NCI-H187 treated with DMSO at 0.1 percent for 48 hours (cell line): ENCODE results near the gene PPM1F.
"Not testable (repeated sequence)": the region's sequence is repeated elsewhere in the genome, so short reads cannot be mapped to it uniquely, and the experiment has no call there.

Experiments used
- DNase-seq: peaks from one replicate; lab custom pipeline; 2025; lab: John Stamatoyannopoulos, UW

The PPM1F gene

DNA sequence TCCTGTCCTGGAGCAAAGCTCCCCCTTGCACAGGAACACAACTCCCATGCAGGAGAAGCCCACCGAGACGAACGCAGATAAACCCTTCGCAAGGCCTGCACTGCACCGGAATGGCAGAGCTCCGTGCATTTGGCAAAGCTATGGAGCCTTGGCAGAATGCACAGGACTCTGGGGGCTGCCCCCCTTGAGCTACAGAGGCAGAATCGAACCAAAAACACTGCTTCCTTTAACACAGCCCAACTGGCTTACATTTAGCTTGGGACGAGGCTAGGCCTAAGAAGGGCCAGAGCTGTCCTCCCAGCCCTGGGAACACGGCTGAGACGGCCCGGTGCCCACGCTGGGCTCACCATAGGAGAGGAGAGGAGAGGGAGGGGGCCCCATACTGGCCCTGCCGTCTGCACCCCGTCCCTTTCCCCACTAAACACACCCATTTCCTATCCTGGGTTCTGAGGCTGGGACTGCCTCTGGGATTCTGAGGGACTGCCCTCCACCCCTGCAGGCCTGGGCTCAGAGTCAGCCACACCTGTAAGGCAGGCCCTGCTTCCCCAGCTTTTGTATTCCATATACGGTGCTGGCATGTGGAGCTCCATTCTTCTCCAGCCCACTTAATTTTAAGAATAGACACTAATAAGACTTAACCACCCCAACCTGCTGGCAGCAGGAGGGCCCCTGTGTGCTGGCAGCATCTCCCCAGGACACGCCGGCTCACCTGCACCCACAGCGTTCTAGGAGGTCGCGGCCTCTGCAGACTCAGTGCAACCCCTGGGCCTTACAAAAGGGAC lies 32.9 kb downstream of the PPM1F start:
- DNase-seq: no peak

GRCh38 chr22:21918466-21919185 lies 34.0 kb downstream of the PPM1F start:
- DNase-seq: no peak

DNA sequence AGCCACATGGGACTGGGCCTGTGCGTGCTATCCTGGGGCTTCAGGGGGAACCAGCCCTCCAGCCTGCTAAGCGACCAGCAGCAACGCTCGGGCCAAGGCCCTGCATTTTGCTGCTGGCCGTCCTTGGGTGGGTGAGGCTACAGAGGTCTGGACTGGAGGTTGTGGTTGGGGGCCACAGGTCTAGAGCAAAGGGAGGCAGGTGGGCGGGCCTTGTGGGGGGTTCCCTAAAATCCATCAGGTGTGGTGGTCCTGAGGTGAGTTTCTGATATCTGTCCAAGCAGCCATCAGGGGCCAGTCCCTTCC lies 34.7 kb downstream of the PPM1F start:
- DNase-seq: no peak

DNA sequence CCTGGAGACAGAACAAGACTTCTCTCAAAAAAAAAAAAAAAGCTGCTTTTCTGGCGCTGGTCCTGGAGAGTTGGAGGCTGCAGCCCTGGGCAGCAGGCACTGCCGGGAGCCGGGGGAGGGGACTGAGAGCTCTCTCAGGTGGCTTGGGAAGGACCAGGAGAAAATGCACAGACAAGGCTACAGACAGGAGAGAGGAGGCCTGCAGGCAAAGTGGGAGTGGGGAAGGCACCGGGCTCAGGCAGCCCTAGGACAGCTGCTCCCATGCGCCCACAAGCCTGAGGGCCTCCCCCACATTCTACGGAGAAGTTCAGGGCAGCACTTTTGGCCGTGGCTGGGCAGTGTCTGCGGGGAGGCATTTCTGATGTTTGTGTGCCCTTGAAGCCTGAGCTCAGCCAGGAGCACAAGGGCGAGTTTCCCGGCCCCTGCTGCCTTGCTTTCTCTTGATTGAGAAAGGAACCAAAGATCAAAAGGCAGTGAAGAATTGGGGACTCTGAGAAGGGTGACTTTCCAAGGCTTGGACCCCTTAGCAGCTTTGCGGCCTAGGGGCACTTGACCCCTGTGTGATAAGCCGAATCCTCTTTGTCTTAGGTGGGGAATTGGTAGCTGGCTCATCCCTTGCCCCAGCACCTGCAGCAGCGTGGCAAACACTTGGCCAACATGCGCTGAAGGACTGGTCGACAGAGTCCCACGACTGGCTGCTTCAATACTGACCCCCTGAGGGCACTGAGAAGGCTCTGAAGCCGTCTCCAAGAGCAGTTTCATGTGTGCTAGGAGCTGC lies 35.3 kb downstream of the PPM1F start:
- DNase-seq: no peak

GRCh38 chr22:21916309-21916918 lies 36.2 kb downstream of the PPM1F start:
- DNase-seq: no peak

- no peak for DNase-seq
These were observed 36.9 kb downstream of the PPM1F start for GRCh38 chr22:21915624-21916308.

DNA sequence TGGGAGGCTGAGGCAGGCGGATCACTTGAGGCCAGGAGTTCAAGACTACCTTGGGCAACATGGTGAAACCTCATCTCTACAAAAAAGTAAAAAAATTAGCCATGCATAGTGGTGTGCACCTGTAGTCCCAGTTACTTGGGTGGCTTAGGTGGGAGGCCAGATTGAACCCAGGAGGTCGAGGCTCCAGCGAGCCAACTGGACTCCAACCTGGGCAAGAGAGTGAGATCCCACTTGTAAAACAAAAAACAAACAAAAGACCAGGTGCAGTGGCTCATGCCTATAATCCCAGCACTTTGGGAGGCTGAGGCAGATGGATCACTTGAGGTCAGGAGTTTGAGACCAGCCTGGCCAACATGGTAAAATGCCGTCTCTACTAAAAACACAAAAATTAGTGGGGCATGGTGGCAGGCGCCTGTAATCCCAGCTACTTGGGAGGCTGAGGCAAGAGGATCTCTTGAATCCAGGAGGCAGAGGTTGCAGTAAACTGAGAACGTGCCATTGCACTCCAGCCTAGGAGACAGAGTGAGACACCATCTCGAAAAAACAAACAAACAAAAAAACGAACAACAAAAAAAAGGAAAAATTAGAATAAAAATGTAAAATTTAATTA lies 38.5 kb downstream of the PPM1F start:
- not testable (repeated sequence) for DNase-seq

GRCh38 chr22:21910367-21910766 lies 42.3 kb downstream of the PPM1F start:
- DNase-seq: not testable (repeated sequence)

DNA sequence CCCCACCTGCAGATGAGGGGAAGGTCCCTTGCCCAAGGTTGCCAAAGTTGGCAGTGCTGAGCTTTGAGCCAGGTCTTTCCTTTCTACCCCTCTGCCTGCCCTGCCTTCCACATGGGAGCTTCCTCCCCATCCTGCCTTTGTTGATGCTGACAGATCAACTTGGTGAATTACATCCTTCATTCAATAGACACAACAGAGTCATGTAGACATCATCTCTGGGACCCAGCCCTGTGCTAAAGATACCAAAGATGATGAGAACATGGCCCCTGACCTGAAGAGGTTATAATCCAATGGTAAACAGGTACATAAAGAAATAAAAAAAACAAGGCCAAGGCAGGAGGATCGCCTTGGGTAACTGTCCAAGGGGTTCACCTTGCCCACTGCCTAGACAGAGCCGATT lies 42.8 kb downstream of the PPM1F start:
- DNase-seq: no peak

DNA sequence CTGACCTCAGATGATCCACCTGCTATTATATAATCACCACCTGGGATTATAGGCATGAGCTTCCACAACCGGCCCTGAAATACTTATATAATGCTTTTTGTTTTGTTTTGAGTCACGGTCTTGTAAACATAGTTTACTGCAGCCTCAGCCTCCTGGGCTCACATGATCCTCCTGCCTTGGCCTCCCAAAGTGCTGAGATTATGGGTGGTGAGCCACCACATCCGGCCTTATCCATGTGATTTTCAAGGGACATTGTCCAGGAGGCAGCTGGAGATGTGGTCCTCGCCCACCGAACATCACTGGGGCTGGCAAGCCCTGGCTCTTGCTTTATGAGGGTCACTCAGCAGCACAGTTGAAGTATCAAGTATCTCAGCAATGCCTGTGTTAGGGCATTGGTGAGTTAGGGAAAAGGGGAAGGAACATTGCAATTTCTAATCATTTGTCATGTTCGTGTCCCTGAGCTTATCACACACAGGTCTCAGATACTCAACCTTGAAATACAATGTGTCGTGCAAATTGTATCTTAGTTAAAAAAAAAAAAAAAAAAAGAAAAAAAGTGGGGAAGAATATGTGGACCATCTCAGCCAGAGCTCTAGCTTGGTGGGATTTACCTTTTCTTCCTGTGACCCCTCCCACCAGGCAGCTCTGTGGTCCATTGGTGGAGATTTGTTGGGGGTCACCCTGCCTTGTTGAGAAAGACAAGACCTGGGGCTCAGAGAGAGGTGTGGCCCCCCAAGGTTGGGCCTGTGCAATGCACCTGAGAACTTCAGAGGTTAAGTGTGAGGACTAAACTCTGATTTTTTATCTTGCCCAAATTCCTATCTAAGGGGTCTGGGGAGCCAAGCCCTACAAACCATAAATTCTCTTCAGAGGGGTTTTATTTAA lies 44.8 kb downstream of the PPM1F start:
- no peak for DNase-seq

DNA sequence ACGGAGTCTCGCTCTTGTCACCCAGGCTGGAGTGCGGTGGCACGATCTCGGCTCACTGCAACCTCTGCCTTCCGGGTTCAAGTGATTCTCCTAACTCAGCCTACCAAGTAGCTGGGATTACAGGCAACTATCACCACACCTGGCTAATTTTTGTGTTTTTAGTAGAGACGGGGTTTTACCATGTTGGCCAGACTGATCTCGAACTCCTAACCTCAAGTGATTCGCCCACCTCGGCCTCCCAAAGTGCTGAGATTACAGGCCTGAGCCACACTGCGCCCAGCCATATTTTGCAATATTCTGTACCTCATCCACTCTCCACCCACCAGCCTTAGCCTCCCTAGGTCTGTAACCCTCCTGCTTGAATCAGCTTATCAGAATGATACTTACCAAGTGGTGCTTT lies 47.4 kb downstream of the PPM1F start:
- DNase-seq: not testable (repeated sequence)

- DNase-seq: no peak
These were observed 48.3 kb downstream of the PPM1F start for GRCh38 chr22:21904250-21904789.

GRCh38 chr22:21903283-21903682 lies 49.4 kb downstream of the PPM1F start:
- DNase-seq: no peak

DNA sequence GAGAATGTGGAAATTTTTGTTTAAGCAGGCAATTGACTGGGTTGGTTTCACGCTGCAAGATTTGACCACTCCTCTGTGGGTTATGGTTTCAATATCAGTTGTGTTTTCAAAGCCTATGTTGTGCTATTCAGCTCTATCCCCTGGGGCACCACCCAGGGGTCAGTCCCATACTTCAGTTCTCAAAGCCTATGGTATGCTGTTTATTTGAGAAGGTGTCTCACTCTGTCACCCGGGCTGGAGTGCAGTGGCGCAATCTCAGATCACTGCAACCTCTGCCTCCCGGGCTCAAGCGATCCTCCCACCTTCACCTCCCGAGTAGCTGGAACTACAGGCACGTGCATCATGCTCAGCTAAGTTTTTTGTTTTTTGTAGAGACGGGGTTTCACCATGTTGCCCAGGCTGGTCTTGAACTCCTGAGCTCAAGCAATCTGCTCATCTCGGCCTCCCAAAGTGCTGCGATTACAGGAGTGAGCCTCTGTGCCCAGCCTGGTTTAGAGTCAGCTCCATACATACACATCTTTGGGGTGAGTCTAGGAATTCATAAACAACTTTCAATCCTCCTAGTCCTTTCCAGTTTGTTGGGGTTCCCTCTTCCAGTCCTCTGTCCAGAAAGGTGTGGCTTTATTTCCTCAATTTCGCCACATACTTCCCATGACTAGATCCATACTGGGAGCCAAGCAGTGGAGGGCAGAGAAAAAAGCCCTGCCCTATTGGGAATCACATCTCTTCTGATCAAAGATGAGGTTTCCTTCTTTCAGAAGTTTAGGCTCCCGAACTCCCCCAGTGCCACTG lies 50.2 kb downstream of the PPM1F start:
- DNase-seq: no peak

- no peak for DNase-seq
These were observed 54.2 kb downstream of the PPM1F start for GRCh38 chr22:21898354-21898896.

GRCh38 chr22:21896951-21897513 lies 55.6 kb downstream of the PPM1F start:
- DNase-seq: no peak

DNA sequence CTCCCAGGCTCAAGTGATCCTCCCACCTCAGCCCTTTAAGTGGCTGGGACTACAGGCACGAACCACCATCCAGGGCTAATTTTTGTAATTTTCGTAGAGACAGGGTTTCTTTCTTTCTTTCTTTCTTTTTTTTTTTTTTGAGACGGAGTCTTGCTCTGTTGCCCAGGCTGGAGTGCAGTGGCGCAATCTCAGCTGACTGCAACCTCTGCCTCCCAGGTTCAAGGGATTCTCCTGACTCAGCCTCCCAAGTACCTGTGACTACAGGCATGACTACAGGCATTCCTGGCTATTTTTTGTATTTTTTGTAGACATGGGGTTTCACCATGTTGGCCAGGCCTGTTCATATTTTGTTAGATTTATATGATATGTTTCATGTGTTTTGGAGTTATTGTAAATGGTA lies 56.4 kb downstream of the PPM1F start:
- not testable (repeated sequence) for DNase-seq

- DNase-seq: no peak
These were observed 57.8 kb downstream of the PPM1F start for GRCh38 chr22:21894799-21895198.
